GM21360 (cell line): ENCODE results near the gene KIAA0586.
"Not testable (repeated sequence)": the region's sequence is repeated elsewhere in the genome, so short reads cannot be mapped to it uniquely, and the experiment has no call there.

Source experiments
- ATAC-seq: cut with Tn5 transposase; IDR thresholded peaks from one replicate; pipeline ENCODE4 v1.9.1; 2021; ENCODE audit warnings: mild to moderate bottlenecking, moderate library complexity; ENCODE audit not compliant: unreplicated experiment

KIAA0586 gene

DNA sequence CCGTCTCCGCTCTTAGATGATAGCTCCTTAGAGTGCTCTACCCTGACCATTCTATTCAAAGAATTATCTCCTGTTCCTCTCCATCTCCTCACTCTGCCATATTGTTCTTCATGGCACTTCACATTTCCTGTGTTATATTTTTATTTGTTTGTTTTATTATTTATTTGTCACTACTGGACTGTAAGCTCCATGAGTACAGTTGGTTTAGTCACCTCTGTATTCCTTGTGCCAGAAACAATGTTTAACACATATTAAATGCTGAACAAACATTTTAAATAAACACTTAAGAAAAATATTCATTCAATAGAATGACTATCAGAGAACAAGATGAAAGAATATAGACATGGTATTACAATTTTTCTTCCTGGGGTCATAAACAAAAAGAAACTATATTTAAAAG, 35.6 kb downstream of the KIAA0586 start:
- ATAC-seq, result no peak

DNA sequence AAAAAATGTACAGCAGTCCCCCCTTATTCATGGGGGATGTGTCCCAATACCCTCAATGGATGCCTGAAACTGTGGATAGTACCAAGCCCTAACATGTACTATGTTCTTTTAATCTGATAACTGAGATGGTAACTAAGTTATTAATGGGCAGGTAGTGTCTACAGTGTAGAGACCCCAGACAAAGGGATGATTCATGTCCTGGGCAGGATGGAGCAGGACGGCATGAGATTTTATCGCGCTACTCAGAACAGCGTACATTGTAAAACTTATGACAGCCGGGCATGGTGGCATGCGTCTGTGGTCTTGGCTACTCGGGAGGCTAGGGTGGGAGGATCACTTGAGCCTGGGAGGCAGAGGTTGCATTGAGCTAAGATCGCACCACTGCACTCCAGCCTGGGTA, 37.1 kb downstream of the KIAA0586 start:
- no peak for ATAC-seq

DNA sequence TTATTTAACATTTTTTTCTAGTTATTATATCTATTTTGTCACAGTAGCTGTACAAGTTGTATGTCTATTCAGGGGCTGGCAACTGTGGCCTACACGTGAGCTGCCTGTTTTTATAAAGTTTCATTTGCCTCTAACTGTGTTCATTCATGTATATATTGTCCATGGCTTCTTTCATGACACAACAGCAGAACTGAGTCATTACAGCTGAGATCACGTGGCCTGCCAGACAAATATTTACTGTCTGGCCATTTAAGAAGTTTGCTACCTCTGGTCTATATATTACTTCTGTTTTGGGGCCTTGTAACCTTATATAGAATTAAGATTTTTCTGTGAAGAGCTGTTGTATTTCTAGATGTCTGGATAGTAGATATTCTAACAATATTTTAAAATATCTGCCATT, 37.9 kb downstream of the KIAA0586 start:
- no peak for ATAC-seq

DNA sequence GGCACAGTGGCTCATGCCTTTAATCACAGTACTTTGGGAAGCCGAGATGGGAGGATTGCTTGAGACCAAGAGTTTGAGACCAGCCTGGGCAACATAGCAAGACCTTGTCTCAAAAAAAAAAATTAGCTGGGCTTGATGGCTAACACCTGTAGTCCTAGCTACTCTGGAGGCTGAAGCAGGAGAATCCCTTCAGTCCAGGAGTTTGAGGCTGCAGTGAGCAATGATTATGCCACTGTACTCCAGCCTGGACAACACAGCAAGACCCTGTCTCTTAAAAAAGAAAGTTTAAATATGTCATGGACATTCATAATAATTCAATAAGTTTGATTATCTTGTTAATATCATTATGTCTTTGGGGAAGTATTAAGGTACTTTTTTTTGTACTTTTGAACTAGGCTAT, 38.9 kb downstream of the KIAA0586 start:
- no peak for ATAC-seq

DNA sequence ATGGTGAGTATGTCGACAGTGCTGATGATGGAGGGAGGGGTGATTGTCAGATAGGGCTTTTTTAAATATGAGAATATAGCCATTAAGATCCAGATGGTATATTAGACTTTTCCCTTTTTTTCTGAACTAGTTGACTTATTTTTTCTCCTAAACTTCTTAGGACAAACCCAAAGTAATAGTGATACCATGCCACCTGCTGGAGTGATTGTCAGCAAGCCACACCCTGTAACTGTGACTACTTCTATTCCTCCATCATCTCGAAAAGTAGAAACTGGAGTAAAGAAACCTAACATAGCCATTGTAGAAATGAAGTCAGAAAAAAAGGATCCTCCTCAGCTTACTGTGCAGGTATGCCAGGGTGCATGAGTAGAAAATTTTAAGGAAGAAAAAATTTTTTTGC, 40.1 kb downstream of the KIAA0586 start:
- no peak for ATAC-seq

DNA sequence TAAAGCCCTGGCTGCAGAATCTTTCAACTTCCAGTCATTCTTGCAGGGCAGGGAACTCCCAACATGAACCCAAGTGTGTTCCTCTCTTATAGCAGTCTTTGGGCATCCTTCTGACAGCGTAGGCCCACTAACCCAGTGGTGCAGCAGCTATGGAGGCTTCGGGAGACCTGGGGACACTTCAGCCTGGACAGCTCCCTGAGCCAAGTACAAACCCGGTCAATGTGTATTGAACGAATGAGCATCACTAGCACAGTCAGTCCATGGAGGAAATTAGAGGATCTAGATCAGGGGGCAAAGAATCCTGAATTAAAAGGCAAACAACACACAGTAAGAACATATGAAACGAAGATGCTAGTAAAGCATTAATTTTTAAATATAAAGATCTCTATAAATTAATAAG, 41.8 kb downstream of the KIAA0586 start:
- ATAC-seq, result no peak

DNA sequence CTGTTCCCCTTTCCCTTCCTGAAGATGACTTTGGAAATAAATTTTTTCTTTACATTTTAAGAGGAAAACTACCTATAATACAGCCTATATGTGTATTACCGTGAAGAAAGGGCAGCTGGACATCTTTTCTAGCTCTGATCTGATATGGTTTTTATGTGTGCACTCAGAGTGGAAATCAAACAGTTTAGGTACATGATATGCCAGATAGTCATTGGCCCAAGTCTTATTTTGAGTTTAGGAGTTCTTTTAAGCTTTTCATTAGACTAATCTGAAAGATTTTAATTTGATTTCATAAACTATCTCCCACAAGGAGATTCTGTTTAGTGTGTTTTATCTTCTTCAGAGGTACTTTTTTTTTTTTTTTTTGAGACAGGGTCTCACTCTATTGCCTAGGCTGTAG, 48.8 kb downstream of the KIAA0586 start:
- no peak for ATAC-seq

DNA sequence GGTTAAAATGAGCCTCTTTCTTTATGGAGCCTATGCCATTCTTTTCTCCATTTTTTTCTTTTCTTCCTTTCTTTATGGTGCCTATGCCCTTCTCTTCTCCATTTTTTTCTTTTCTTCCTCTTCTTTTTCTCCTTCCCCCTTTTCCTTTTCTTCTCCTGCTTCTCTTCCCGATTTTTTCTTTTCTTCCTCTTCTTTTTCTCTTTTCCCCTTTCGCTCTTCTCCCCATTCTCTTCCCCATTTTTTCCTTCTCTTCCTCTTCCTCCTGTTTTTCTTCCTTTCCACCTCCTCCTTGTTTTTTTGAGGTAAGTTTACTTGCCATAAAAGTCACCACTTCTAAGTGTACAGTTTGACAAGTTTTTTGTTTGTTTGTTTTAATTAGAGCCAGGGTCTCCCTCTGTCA, 50.1 kb downstream of the KIAA0586 start:
- no peak for ATAC-seq

DNA sequence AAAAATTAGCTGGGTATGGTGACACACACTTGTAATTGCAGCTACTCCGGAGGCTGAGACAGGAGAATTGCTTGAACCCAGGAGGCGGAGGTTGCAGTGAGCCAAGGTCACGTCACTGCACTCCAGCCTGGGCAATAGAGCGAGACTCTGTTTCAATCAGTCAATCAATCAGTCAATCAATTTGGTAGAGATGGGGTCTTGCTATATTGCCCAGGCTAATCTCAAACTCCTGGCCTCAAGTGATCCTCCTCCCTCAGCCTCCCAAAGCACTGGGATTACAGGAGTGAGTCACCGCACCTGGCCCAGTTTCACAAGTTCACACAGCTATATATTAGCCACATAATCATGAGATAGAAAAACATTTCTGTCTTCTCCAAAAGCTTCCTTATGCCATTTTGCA, 50.8 kb downstream of the KIAA0586 start:
- not testable (repeated sequence) for ATAC-seq

DNA sequence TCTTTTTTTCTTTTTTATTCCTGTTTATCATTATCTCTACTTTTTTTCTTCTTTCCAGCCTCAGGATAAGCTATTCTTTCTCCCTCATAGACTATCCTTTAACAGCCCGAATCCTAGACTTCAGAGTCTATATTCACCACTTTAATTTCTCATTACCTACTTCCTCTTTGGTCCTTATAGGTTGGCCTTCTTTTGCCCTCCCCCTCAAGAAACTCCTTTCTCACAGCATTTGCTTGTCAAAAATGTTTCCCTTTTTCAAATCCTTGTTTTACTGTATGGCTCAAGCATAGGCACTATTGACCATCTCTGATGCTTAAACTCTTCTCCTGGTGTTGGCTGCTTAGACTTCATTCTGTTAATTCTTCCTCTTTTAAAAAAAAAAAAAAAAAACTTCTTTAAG, 52.5 kb downstream of the KIAA0586 start:
- ATAC-seq, result no peak

DNA sequence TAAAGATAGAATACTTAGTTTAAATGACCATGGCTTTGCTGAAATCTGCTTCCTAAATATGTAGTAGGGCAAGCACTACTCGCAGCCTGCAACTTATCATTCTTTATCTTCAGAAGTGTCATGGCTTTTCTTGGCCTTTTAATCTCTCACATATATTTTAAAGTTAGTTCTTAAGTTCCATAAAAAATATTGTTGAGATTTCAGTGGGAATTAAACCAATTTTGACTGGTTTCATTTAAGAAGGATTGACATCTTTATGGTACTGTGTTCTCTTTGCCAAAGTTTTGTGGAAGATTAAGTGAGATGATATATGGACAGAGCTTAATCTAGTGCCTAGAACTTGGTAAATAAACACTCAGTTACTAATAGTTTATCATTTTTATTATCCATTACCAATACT, 56.7 kb downstream of the KIAA0586 start:
- no peak for ATAC-seq

DNA sequence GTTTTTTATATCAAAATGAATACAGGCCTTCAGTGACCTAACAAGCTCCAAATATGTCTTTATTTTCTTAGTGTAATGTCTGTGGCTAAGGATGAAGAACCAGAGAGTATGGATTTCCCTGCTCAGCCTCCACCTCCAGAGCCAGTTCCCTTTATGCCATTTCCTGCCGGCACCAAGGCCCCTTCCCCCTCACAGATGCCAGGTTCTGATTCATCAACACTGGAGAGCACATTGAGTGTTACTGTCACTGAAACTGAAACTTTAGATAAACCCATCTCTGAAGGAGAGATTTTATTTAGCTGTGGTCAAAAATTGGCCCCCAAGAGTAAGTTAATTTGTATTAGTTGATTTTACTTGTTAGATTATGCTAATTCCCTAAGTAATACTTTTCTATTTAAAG, 61.0 kb downstream of the KIAA0586 start:
- ATAC-seq, result no peak

DNA sequence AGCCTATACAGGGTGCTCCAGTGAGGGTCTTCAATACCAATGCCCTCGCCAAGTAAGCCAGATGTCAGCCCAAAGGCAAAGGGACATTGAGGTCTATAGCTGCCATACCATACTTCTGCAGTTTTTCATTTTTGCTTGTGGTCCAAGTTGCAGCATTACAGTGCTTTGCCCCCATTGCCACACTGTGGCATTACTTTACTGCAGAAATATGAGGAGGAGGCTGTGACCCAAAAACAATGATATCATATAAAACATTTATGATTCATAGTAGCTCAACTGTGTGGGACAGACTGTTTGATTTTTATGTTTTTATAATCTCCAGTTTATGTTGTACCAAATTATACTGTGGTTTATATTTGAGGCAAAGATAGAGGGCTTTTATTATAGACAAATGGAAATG, 64.1 kb downstream of the KIAA0586 start:
- no peak for ATAC-seq

DNA sequence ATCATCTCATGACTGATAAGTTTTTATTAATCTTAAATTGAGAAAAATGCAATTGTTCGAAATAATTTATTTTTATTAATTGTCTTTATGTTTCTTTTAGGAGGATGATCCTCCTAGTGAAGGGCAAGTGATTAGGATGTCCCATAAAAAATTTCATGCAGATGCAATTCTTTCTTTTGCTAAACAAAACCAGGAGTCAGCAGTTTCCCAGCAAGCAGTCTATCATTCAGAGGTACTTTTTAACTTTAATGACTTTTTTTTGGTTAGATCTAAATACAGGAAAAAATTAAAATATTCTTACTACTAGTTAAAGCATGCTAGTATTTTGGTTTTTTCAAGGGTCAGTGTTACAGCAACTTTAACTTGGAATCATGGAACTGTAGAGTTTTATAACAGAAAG, 64.5 kb downstream of the KIAA0586 start:
- no peak for ATAC-seq

DNA sequence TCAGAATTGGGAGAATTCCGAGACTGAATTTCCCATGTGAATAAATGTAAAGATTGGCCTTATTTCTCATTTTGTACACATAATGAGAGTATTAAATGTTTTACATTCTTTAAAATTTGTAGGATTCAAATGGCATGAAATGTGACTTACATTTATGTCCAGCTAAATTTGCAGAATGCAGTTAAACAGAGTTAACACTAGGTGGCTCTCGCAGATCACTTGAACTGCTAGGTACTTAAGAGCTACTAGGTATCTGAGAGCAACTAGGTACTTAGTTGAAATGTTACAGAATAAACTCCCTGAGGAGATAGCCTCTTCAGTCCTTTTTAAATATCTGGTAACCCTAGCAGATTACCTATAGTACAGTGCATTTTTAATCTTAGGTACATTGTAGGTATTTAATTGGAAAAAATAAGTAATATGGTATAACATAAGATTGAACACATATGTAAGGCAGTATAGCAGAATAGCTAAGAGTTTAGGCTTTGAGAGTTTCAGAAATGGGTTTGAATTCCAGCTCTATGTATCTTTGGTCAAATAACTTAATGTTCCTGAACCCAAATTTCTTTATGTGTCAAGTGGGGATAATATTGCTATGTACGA, 73.8 kb downstream of the KIAA0586 start:
- no peak for ATAC-seq

DNA sequence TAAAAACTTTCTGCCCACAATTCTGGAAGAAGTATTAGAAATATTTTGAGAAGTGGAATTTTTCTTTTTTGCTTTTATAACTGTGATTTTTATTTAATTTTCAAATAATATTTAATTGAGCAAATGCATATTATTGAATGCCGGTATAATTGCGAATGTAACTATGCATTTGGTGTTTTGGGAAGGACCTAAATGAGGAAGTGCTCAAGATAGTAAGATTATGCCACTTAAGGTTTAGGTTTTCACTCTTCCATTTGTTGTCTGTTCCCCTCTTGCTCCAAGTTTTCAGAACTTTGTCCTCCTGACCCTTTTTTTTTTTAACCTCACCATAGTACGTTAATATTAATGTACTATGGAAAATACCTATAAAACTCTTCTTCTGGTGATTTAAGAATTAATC, 85.8 kb downstream of the KIAA0586 start:
- no peak for ATAC-seq

DNA sequence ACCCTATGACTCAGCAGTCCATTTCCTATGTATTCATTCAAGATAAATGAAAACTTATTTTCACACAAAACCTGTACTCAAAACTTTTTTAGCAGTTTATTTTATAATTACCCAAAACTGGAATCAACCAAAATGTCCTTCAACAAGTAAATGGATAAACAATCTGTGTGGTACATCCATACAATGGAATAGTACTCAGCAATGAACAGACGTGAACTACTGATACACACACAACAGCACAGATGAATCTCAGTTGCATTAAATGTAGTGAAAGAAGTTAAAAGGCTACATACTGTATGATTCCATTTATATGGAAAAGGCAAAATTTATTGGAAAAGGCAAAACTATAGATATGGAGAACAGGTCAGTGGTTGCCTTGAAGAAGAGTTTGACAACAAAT, 90.1 kb downstream of the KIAA0586 start:
- no peak for ATAC-seq

DNA sequence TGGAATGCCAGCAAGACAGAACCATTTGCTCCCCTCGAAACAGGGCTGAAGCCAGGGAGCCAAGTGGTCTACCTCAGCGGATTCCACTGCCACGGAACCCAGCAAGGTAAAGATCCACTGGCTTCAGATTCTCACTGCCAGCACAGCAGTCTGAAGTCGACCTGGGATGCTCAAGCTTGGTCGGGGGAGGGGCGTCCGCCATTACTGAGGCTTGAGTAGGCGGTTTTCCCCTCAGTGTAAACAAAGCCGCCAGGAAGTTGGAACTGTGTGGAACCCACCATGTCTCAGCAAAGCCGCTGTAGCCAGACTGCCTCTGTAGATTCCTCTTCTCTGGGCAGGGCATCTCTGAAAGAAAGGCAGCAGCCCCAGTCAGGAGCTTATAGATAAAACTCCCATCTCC, 98.2 kb downstream of the KIAA0586 start:
- ATAC-seq, result not testable (repeated sequence)

DNA sequence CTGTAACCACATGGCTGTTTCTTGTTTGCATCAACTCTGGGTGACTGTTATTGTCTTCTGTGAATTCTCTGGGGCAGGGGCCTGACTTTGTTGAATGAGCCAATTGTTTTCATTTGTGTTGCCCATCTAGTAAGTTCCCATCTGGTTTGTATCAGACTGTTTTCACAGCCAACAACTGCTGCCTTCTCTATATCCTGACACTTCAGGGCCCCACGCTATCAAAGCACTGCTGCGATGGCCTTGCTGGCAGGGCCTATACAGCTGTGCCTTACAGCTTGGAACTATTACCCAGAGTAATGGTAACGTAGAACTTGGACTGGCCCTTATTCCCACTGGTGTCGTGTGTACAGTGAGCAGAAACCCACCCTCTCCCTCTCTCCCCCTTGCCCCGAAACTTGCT, 105.9 kb downstream of the KIAA0586 start:
- ATAC-seq, result no peak

DNA sequence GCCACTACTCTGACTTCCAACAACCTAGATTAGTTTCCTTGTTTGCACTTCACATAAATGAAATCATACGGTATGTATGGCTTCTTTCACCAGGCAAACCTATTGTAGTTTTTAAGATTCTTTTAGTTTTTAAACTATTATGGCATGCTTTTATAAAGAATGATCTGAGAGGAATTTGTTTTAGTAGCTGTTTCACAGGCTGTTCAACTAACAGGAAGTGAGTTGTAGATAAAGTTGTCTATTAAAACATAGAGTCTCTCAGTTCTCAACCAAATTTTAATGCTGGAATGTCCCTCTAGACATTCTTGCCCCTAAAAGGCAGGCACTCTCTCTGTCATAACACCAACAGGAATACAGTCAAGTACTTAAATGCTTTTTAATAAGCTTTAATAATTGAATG, 107.5 kb downstream of the KIAA0586 start:
- no peak for ATAC-seq

DNA sequence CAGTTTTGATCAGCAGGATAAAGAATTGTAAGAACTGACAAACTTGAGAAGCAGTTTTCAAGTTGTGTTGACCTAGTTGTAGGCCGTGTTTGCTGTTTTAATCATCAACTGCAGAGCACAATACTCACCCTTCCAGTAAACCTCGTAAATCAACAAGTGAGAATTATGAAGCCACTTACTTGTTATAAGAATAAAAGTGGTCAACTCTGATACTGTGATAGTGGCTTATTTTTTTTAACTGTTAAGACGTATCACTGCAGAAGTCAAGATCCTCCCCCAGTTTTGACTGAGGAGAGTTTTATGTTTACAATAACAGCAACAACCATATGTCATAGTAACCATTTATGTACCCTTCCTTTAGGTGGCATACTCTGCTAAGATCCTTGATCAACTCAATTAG, 109.5 kb downstream of the KIAA0586 start:
- no peak for ATAC-seq

DNA sequence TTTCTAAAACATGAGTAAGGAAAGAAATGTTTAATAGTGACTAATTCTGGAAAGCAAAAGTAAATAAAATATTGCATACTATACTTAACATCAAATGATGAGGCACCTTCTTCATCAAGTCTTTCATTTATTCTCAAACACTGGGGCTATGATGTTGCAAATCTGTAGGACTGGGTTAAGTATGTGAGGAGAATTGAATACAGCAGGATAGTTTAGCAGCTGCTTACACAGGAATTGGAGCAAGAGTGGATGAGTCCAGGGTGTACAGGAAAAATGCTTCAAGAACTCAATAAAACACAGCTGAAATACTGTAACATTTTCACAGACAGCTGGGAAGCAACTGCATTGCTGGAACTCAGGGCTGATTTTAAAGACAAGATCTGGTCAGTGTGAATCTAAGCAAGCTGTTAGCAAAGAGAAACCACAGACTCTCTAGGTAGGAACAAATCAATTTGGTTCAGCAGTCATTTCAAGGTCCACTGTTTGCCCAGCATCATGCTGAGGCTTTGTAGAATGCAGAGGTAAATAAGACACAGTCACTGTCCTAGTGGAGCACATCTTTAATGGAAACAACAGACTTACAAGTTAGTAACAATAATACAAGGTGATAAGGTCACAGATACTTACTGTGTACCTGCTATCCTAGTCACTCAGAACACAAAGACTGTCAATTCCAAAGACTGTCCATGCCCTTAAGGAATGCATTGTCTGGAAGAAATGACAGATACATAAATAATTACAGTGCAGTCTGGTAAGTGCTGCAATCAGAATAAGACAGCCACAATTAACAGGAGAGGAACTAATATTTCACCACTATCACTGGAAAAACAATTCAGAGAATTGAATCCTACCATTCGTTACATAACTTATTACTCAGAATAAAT, 113.5 kb downstream of the KIAA0586 start:
- no peak for ATAC-seq

DNA sequence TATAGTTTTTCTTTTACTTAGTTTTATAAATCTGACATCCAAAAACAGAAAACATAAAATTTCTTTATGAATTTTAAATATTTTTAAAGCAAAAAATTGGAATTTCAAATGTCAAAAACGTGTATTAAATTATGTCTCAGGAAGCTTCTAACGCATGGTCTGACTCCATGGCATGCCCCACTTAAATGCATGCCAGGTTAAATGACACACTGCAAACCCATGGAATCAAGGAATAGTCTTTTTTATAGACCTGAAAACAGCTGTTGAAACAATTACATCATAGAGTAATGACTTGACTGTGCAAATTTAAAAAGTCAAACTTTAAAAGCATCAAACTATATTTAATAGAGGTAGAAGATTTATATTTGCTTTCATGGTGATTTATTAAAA, 114.1 kb downstream of the KIAA0586 start:
- ATAC-seq, result no peak
